Ovary (tissue), 9 donors: Measurements from ENCODE around the gene GNB1L. TPM values are rescaled to one million over a fixed set of nuclear protein-coding genes. Genes with fewer than 3 reads are reported as not detected.
A peak's percentile ranks its signal among the peaks of the same experiment; 100 is the strongest.
"Not testable (repeated sequence)": the region's sequence is repeated elsewhere in the genome, so short reads cannot be mapped to it uniquely, and the experiment has no call there.

ENCODE experiments used
- DNase-seq, 5 donors: peaks; one replicate each; pipeline ENCODE4 v3.0.0-alpha.2; 2019 to 2020
- H3K27ac ChIP-seq, 2 donors: fragments of 200-600 bp; one replicate each; pipeline versions ENCODE4 v1.5.1 to v1.8.0; 2019 to 2022
- H3K27me3 ChIP-seq: fragments of 200-600 bp; one replicate; pipeline ENCODE4 v1.8.0; 2022
- H3K36me3 ChIP-seq: fragments of 200-600 bp; sonication (generic); one replicate; pipeline ENCODE4 v1.5.1; 2019
- H3K4me1 ChIP-seq: one replicate; pipeline ENCODE4 v1.8.1; 2013; ENCODE audit warnings: mild to moderate bottlenecking, moderate library complexity; ENCODE audit not compliant: insufficient read depth
- H3K4me3 ChIP-seq: fragments of 200-600 bp; sonication (generic); one replicate; pipeline ENCODE4 v1.5.1; 2017
- H3K9me3 ChIP-seq, 2 donors: fragments of 200-600 bp in 1 of 2; sonication (generic) in 1 of 2; one replicate each; pipeline versions ENCODE4 v1.5.1 to v1.8.1; 2013 to 2019; ENCODE audit warnings: mild to moderate bottlenecking in 1 of 2, moderate library complexity in 1 of 2
- CTCF ChIP-seq, 3 donors: fragments of 450-650 bp in 2 of 3; fragments of 200-600 bp in 1 of 3; IDR thresholded peaks; one replicate each; pipeline versions ENCODE4 v1.5.1 to v1.8.0; 2016 to 2022; ENCODE audit warnings: antibody characterized with exemption in 3 of 3, mild to moderate bottlenecking in 1 of 3
- EP300 ChIP-seq: sonication (generic); formaldehyde crosslinking; IDR thresholded peaks from one replicate; pipeline ENCODE4 v1.6.1; 2017; ENCODE audit warnings: antibody characterized with exemption
- POLR2A ChIP-seq: fragments of 450-650 bp; IDR thresholded peaks from one replicate; pipeline ENCODE4 v1.6.1; 2017; ENCODE audit warnings: antibody characterized with exemption, mild to moderate bottlenecking, moderate library complexity
- WGBS, 3 donors: extraction: QIAGEN DNeasy Blood & Tissue Kit in 1 of 3; methylation state at CpG; one replicate each; pipeline versions ENCODE4 v1.1.5 to v1.1.7; 2013 to 2017; 5-methylcytosine and 5-hydroxymethylcytosine counted together
- intact Hi-C, 4 donors: fragments of 100-400 bp; cut with DNase I; formaldehyde crosslinking; loops; one replicate each; pipeline versions ENCODE4 v1.11.0 to v1.15.1; 2022 to 2023
- polyA plus RNA-seq, 2 donors: library from polyadenylated mRNA; stranded (reverse); fragments of 200-250 nt in 1 of 2; fragments of 350-450 nt in 1 of 2; fragmentation: Illumina TruSeq in 1 of 2; extraction: RNeasy Lipid Tissue Mini Kit (QIAGEN cat#74804) in 1 of 2; gene quantifications; one replicate each; pipeline ENCODE4 v1.2.3, GENCODE V29; 2013 to 2014
- total RNA-seq, 7 donors: library from RNA; depleted of rRNA in 2 of 7; stranded (reverse); fragments of >200 nt in 2 of 7; fragmentation: NEBNext Ultra II Directional in 3 of 7; extraction: Animal tissue kit (Norgen Biotek cat#: 25700) in 3 of 7; gene quantifications; one replicate each; pipeline versions ENCODE4 v1.1.0 to v1.2.4, GENCODE V29; 2016 to 2023
- donor health status: DM: no; HTN: no; CAD: no; lungs with moderate emphysema.
- donor health status: DM: no; HTN: no; CAD: no.
- donor health status: Bipolar disorder and iron deficiency.
- donor health status: DM: yes; HTN: yes; CAD: no.
- donor health status: DM: no; HTN: no; CAD: no.
- donor health status: DM: yes; HTN: yes; CAD: no.

GNB1L gene
- total and polyA plus RNA-seq, 9 donors = 3.1 to 14.9 (median 5.8) TPM; not detected in 1

- H3K27ac ChIP-seq = no peak overlapping the region
- TF ChIP-seq POLR2A (no peak), EP300 (no peak), CTCF (IDR thresholded peaks at IDR 0.05) (no peak)
- 90 to 96% (median 95%) methylated on average over 1 of the region's 1 CpG for WGBS, 3 donors
- no peaks in the 10 kb centered on the region for H3K9me3 ChIP-seq
- no peaks in the 10 kb centered on the region for H3K4me1 ChIP-seq
- H3K27me3 ChIP-seq = no peaks in the 10 kb centered on the region
- no peak for DNase-seq
- H3K4me3 ChIP-seq = no peak overlapping the region
- intact Hi-C loops = no loop called here
- H3K36me3 ChIP-seq = no peaks in the 10 kb centered on the region
Observed at GRCh38 chr22:19782533-19782932, 72.1 kb downstream of the GNB1L start.

GRCh38 chr22:19779685-19780268 is 74.9 kb downstream of the GNB1L start:
- Histone ChIP-seq H3K36me3 (no peaks in the 10 kb centered on the region), H3K27me3 (no peaks in the 10 kb centered on the region), H3K4me1 (no peaks in the 10 kb centered on the region), H3K27ac (no peak overlapping the region), H3K4me3 (no peak overlapping the region), H3K9me3 (no peaks in the 10 kb centered on the region)
- intact Hi-C loops = no loop called here
- no peak for TF ChIP-seq CTCF (IDR thresholded peaks at IDR 0.05)
- no peak for TF ChIP-seq EP300
- no peak for TF ChIP-seq POLR2A
- no peak for DNase-seq
- WGBS, 3 donors = 41 to 46% (median 42%) methylated on average over 13 of the region's 13 CpGs

GRCh38 chr22:19779011-19779421 is 75.7 kb downstream of the GNB1L start:
- Histone ChIP-seq H3K27ac (no peak overlapping the region), H3K4me3 (no peak overlapping the region), H3K36me3 (no peaks in the 10 kb centered on the region), H3K27me3 (no peaks in the 10 kb centered on the region), H3K9me3 (no peaks in the 10 kb centered on the region), H3K4me1 (no peaks in the 10 kb centered on the region)
- WGBS, 3 donors = 82 to 88% (median 83%) methylated on average over 10 of the region's 10 CpGs
- DNase-seq = peak in 1 of 5 donors; percentile 8
- TF ChIP-seq POLR2A (no peak), CTCF (IDR thresholded peaks at IDR 0.05) (no peak), EP300 (no peak)
- intact Hi-C loops = no loop called here

- H3K27me3 ChIP-seq, H3K4me3 ChIP-seq, H3K27ac ChIP-seq, DNase-seq, H3K4me1 ChIP-seq, intact Hi-C loops, H3K9me3 ChIP-seq, H3K36me3 ChIP-seq: not testable (repeated sequence)
- 81 to 87% (median 83%) methylated on average over 6 of the region's 6 CpGs for WGBS, 3 donors
Observed at GRCh38 chr22:19777192-19777591, 77.5 kb downstream of the GNB1L start.

GRCh38 chr22:19776433-19777031 is 78.1 kb downstream of the GNB1L start:
- H3K36me3 ChIP-seq = no peaks in the 10 kb centered on the region
- H3K9me3 ChIP-seq = no peaks in the 10 kb centered on the region
- TF ChIP-seq POLR2A (no peak), EP300 (no peak), CTCF (IDR thresholded peaks at IDR 0.05) (no peak)
- 26 to 43% (median 31%) methylated on average over 18 of the region's 18 CpGs for WGBS, 3 donors
- H3K27ac ChIP-seq = no peak overlapping the region
- H3K4me3 ChIP-seq = no peak overlapping the region
- intact Hi-C loops = no loop called here
- DNase-seq = peak in 1 of 5 donors; percentile 10
- H3K27me3 ChIP-seq = no peaks in the 10 kb centered on the region
- H3K4me1 ChIP-seq = no peaks in the 10 kb centered on the region
